Limb (tissue), 2 donors: ENCODE results near the gene NHERF1.

Source experiments
- DNase-seq, 2 donors: peaks; one replicate each; pipeline ENCODE4 v3.0.0-alpha.2; 2016; ENCODE audit errors: extremely low spot score in 2 of 2

The NHERF1 gene

DNA sequence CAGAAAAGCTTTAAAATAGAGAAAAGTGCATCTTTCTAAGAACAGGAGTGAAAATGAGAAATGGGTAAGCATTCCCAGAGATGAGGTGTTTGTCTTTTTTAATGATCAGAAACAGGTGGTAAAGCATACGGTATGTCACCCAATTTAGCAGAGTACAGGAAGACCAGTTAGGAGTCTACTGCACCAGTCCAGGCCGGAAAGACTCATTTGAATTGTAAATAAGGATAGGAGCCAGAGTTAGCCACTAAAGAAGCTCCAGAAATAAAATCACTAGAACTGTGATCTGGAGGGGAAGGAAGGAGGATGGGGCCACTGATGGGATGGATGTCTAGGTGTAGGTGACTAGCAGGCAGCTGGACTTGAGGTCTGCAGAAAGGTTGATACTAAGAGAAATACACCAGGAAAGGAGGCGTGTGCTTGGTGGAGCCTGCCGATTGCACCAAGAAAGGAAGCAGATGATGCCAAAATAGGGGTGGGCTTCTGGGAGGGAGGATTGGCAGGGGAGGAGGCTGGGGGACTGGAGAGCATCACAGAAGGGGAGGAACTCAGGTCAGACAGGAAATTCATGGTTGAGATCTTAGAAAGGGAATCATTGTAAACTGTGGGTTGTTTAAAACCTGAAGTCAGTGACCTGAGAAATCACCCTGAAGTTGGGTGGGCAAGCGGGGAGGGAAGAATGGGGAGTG lies 35.8 kb downstream of the NHERF1 start:
- DNase-seq, result no peak

DNA sequence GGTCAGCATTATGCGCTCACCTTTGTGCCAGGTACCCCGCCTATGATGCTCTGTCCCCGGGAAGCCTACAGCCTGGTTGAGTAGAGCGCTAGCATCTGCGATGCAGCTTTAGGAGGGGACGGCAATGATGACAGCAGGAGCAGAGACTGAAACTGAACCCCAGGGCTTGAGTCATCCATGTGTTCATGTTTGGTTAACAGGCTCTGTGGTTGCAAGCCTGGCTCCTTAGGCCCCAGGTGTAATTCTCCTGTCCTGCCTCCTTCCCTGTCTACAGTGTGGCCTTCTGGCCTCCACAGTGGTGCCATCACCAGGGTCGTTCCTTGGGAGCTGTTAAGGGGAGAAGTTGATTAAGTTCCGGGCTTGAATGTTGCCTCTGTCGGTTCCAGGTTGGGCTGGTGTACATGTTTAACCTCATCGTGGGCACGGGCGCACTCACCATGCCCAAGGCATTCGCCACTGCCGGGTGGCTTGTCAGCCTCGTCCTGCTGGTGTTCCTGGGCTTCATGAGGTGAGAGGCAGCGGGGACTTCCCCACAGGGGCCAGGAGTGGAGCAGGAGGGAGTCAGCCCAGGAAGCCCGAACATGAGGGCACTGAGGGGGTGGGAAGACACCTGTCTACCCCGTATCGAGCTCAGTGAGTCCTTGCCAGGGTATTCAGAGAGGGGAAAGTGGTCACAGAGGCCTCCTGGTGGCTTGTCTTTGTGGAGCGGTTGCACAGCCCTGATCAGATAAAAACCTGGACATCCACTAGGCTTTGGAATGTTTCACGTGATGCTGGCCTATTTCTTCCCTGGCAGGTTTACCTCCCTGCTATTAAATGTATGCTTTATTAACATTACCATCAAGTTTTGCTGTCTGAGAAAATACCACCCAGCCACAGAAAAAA lies 36.9 kb downstream of the NHERF1 start:
- no peak for DNase-seq

DNA sequence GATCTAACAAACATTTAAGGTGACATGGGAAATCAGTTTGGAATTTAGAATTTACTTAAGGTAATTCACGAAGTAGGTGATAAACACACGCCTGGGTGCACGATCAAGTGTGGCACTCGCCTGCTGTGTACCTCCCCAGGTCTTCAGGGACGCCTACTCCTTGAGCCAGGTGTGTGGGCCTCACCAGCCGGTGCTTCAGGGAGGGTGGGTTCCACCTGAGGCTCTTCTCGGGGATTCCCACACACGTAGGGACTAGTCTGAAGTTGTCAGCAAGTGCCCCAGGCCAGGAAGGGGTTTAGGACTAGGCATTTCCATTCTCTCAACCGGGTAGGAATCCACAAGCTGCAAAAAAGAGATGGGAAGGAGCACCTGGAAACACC lies 37.5 kb downstream of the NHERF1 start:
- no peak for DNase-seq

DNA sequence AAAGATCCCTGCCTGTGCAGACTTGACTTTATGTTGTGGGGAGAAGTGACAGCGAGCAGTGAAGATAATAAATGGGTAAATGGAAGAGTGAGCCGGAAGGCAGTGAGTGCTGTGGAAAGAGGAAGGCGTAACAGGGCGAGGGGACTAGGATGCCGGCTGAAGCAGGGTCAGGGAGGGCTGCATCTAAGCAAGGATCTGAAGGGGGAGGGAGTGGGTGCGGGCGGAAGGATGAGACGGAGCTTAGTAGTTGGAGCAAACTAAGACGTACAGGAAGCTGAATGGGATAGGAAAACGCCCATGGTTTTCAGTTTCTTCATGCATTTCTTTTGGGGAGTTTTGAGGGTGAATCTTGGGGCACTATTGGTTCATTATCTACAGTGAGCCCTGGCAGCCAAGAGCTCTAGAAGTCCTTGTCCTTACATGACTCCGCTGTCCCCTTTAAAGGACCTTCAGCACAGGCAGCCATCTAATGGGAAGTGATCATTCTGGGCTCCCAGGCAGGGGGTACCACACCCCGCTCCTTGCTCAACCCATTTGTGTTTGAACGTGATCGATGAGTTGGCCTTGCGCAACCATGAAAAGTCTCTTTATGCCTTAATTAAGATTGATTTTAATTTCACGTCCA lies 38.1 kb downstream of the NHERF1 start:
- DNase-seq, result no peak

DNA sequence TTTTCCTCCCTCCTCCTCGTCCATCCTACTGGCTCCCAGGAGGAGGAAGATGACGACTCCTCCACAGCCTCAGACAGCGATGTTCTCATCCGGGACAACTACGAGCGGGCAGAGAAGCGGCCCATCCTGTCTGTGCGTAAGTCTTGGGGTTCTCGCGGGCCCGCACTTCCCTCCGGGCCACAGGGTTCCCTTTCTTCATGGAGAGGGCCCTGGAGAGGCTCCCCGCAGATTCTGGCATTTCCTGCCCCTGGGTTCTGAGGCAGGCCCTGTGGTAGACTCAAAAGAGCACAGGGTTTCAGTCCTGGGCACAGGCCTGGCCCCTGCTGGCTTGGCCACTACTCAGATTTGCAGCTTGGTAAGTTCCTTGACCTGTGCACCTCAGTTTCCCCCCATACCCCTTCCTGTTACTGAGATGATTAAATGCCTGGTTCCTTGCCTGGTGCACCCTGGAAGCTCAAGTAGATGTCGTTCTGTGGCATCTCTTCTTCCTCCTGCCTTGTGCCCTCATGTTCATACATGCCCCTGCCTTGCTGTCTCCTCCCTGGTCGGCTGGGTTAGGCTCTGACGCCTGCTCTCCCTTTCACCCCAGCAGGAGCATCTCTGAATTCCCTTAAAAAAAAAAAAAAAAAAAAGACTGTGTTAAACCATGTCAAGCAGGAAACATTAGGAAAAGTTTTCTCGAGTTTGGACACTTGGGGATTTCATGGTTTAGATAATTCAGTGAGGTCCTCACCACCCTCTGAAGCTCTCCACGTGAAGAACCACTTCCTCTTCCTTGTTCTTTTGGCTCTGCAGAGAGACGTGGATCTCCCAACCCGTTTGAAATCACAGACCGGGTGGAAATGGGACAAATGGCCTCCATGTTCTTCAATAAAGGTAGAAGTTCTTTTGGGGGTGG lies 42.0 kb downstream of the NHERF1 start:
- DNase-seq, result no peak

DNA sequence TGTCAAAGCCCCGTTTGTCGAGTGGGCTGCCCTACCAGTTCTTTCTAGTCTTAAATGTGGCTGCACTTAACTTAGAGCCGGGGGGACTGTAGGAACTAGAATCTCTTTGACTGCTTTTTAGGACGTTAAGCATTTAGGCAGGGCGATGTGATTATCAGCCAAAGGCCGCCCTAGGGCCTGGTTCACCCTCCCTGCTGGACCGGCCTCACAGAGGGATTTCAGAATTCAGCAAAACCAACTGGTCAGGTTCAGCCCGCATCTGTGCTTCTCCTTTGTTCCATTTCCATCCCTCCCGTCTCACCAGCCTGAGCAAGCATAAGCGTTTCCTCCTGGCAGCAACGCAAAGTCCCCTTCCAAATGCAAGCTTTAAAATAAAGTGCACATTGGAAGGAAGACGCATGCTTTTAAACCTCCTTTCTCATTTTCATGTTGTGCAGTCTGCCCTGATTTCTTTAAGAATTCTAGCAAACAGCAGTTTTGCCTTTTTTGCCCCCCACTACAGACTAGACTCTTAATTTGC lies 44.2 kb downstream of the NHERF1 start:
- no peak for DNase-seq

DNA sequence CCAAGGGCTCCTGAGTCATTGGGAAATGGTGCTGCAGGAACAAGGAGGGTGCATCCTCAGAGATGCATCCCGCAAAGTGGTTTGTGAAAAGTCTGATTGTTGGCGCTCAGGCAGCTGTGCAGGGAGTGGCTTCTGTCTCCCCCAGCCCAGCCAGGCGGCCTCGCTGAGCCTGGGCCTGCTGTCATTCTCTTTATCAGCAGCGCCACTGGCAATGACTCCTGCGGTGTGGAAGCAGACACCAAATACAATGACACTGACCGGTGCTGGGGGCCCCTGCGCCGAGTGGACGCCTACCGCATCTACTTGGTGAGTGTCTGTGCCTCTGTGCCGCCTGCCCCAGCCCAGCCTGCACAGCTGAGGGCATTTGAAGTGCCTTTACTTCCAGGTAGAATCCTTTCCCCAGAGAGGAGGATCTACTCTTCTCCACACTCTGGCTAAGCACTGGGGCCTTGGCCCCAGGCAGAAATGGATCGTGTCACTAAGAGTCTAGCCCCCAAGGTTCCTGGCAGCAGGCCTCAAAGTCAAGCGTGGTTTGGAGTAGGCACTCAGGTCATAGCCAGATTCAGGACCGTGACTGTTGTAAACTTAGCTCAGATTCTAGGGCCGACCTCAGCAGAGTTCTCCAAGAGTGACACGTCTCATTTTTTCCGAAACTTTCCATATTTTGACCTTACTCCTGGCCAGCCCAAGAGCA lies 47.0 kb downstream of the NHERF1 start:
- no peak for DNase-seq

DNA sequence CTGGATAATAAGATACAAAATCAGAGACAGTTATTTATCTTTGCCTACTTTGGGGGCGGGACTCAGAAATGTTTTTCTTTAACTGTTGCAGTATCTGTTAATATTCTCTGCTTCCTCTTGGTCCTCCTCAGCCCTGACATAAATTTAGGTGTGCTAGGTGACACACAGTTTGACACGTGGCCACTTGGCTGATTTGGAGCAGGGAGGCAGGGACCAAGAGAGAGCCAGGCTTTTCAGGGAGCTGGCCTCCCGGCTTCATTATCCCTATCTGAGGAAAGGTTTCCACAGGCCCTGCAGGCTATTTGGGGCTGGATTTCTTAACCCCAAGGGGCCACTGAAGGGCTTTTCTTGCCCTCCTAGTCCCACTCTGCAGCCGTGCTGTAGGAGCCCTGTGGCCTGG lies 47.8 kb downstream of the NHERF1 start:
- DNase-seq, result no peak

DNA sequence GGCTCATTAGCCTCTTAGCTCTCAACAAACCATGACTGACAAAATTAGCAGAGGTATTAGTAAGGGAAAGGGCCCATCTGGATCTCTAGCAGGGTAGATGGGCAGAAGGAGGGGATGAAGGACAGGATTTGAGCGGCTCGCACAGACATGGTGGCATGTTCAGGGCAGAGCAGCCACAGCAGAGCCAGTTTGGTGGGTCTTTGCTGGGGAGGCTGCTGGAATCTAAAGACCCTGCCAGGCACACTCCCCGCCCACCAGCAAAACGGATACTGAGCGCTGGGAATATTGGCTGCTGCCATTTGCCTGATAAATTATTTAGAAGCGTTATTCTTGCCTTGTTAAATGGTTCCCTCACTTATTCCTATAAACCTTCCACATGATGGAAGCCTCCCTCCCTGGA lies 48.4 kb downstream of the NHERF1 start:
- DNase-seq, result no peak

DNA sequence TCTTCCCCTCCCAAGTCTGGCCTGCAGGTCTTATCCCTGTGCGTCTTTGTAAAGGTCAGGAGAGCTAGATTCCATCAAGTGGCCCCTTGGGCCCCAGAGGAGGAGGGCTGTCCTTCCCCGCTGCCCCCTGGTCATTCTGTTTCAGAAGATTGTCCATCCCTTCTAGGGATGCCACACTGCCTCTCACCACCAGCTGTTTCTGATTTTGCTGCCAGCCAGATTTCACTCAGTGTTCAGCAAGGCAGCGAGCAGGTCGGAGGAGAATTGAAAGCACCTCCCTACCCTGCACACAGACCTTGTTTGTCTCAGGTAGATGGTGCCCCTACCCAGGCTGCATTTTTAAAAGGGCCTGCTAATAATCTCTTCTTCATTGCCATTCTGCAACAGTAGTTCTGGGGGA lies 49.4 kb downstream of the NHERF1 start:
- DNase-seq, result no peak

DNA sequence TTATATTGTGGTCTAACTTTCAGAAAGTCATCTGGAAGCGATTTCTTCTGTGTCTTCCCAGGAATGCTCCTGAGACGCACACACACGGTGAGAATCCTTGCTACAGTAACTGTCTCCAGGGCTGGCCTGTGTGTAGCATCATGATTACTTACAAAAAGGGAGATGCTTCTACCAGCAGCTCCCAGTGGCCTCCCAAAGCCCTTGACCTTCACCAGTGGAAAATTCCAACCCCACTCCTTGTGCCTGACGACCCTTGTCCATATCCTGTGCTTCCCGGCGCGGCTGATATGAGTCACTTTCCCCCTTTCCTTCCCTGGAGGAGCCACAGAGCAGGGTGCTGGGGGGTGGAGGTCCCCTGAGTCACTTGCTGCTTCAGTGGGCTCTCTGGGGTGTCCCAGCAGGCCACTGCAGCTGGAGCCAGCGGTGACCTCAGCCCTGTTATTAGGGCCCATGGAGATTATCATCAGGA lies 49.8 kb downstream of the NHERF1 start:
- DNase-seq, result no peak

DNA sequence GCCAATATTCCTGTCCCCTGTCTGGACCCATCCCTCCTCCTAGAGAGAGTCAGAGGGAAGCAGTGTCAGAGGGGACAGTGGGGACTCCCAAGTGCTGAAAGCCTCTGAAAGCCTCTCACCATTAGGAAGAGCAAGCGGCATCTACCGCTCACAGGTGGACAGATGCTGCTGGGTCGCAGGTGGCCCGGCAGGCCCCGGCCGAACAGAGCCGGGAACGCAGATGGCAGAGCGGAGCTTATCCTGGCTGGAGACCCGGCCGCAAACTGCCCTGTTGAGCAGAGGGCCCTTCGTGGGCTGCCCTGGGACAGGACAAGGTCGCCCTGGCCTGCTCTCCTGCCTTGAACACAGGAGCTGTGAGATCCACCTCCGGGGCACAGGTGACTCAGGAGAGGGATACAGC lies 50.7 kb downstream of the NHERF1 start:
- DNase-seq, result no peak

DNA sequence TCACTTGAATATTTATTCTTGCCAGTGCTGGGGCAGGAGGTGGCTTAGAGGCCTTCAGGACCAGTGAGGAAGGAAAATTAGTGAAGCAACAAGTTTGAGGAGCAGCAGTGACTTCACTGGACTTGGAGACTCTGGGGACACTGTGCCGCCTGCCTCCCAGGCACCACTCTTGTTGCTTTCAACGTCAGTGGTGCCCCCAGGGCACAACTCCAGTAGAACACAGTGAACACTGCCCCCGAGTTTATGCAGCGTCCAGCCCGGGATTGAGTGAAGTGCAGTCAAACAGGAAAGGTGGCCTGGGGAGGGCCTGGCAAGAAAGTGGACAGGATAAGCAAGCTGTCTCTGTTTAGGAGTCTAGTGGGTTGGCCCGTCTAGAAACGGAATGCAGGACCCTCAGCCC lies 52.1 kb downstream of the NHERF1 start:
- DNase-seq, result no peak

DNA sequence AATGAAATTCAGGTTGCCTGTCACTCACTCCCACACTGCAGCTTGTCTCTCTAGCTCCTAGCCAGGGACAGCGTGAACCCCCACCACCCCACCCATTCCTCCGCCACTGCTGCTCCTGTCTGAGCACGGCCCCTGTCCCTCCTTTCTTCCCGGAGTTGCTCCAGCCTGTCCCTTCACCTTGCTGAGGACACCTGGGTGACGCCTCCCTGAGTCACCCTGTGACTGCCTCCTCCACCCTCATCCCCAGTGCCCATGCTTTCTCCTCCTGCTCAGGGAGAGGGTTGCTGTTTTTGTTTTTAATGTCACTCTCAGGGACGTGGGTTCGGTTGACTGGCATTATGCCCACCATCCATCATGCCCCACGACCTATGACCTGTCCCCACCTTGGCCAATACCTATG lies 53.5 kb downstream of the NHERF1 start:
- no peak for DNase-seq

DNA sequence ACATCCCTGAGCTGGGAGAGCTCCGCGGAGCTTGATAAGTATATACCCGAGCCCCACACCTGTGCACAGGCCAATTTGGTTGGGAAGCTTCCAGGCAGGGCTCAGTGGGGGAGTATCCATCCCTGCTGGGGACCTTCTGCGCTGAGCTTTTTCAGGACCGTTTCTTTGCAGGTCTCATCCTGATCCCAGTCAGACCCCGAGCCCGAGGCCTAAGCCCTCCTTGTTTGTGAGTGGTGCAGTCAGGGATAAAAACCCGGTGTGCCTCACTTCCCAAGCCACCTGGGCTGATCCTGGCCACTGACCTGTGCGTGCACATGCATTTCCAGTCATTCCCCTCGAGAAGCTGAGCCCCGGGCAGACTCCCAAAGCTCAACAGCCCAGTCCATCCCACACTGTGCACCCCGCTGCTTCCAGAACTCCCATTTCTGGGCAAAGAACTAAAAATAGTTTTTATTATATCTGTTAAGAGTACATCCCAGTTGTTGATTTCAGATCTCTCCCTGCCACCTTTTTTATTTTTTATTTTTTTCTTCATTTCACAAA lies 55.0 kb downstream of the NHERF1 start:
- DNase-seq, result no peak

DNA sequence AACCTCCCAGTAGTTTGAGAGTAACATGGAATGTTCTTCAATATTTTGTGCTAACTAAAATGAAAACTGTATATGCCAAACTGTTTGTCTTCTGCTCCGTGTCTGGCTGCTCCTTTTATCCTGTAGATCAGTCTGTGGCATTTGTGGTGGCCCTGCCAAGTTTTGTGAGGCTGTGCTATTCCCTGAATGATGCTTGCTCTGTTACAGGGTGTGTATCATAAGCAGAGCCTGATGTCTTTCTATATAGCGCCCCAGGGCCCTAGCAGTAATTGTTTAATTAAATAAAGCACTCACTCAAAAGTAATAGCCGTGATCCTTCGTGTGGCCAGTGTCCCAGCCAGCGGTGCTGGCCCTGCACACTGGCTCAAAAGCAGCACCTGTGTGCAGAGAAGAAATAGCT lies 55.5 kb downstream of the NHERF1 start:
- no peak for DNase-seq

DNA sequence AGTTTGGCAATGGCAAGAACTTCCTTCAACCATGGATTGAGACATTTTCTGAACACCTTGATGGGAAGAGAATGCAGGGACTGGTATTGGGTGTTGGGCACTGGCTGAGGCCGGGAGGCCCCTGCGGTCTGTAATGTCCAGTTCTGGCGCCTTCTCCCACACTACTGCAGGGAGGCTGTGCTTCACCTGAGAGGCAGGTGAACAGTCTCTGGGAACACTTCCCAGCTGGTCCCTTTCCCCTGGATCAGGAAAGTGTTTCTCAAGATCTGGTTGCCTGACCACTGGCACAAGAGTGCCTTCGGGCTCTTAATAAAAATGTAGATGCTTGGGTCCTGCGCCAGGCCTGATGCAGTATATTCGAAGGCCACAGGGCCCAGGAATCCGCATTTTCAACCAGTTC lies 56.3 kb downstream of the NHERF1 start:
- no peak for DNase-seq

DNA sequence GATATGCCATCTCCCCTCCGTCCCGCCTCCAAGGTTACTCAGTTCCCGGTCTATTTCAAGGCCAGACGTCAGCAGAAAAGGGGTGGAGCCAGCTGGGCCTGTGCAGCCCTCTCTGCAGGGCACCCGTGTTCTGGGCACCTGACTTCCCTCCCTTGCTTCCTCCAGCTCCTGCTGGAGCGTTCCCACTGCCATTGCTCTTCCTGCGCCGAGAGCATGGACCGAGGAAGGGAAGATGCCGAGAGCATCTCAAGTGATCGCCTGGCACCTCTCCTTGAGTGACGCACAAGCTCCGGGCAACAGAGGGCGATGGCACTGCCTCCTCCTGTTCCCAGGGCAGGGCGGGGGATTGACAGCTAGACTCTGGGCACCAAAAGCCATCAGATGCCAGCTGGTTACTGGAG lies 57.2 kb downstream of the NHERF1 start:
- no peak for DNase-seq

DNA sequence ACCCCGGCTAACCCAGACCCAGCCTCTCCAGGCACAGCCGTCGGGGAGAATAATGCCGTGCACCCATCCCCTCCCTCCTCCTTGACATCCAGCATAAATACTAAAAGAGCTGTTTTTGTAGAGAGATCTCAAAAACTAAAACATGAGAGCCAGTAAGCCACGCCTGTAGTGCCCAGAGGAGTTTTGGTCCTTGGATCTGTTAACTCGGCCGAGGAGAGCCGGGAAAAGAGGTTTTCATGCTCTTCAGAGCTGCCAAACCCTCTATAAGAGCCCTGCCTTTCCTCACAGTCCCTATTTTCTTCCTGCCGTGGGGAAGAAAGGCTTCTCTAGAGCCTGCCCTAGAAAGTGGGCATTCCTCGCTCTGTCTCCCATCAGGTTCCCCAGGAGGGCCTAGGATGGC lies 57.9 kb downstream of the NHERF1 start:
- DNase-seq, result no peak

DNA sequence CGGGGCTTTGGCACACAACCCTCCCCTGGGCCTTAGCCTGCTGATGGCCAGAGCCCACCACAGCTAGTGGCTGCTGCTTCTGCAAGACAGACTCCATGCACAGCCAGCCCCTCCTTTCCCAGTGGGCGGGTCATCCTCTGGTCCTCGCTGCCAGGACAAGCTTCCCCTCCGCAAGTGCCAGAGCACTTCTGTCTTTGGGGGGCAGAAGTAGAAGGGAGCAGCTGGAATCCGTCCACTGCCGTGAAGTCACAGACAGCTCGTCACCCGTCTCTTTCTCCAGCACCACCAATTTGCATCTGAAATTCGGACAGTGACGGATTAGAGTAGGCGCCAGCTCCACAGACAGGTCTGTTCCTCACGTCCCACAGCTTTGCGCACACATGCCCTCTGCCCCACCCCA lies 59.0 kb downstream of the NHERF1 start:
- DNase-seq, result no peak
